H9 (cell line): Measurements from ENCODE around the gene BOD1. TPM values are rescaled to one million over a fixed set of nuclear protein-coding genes. Genes with fewer than 3 reads are reported as not detected.

Experiments
- DNase-seq: peaks from one replicate; pipeline ENCODE4 v3.0.0-alpha.2; 2017
- H2AFZ ChIP-seq: one replicate; pipeline ENCODE4 v1.6.1; 2013; ENCODE audit warnings: mild to moderate bottlenecking, low read length, control low read depth, moderate library complexity
- H2AK5ac ChIP-seq: 2 replicates; pipeline ENCODE4 v1.6.1; 2013; ENCODE audit warnings: low read length, control low read depth, mixed read lengths; ENCODE audit not compliant: insufficient read length
- H2BK120ac ChIP-seq: one replicate; pipeline ENCODE4 v1.6.1; 2013; ENCODE audit warnings: low read depth, mild to moderate bottlenecking, low read length, control low read depth, inconsistent platforms; ENCODE audit not compliant: poor library complexity, severe bottlenecking
- H2BK12ac ChIP-seq: 2 replicates; pipeline ENCODE4 v1.6.1; 2013; ENCODE audit warnings: low read length, control low read depth, mixed read lengths, low read depth; ENCODE audit not compliant: insufficient read length
- H2BK15ac ChIP-seq: 2 replicates; pipeline ENCODE4 v1.6.1; 2013; ENCODE audit warnings: low read depth, low read length, control low read depth
- H2BK20ac ChIP-seq: one replicate; pipeline ENCODE4 v1.6.1; 2013; ENCODE audit warnings: low read depth, mild to moderate bottlenecking, low read length, control low read depth, inconsistent platforms; ENCODE audit not compliant: poor library complexity, severe bottlenecking
- H2BK5ac ChIP-seq: 2 replicates; pipeline ENCODE4 v1.6.1; 2013; ENCODE audit warnings: low read length, control low read depth, mixed read lengths; ENCODE audit not compliant: insufficient read length
- H3K14ac ChIP-seq: 2 replicates; pipeline ENCODE4 v1.6.1; 2013; ENCODE audit warnings: low read length, control low read depth; ENCODE audit not compliant: insufficient read depth
- H3K18ac ChIP-seq: 2 replicates; pipeline ENCODE4 v1.6.1; 2013; ENCODE audit warnings: low read depth, mild to moderate bottlenecking, mixed read lengths, low read length, control low read depth; ENCODE audit not compliant: insufficient read length
- H3K23ac ChIP-seq: 2 replicates; pipeline ENCODE4 v1.6.1; 2013; ENCODE audit warnings: low read length, control low read depth, mixed read lengths, low read depth; ENCODE audit not compliant: insufficient read length
- H3K23me2 ChIP-seq: 2 replicates; pipeline ENCODE4 v1.6.1; 2013; ENCODE audit warnings: low read depth, mild to moderate bottlenecking, mixed read lengths, low read length, control low read depth; ENCODE audit not compliant: insufficient read length, poor library complexity, severe bottlenecking
- H3K27ac ChIP-seq: 2 replicates; pipeline ENCODE4 v1.5.1; 2013; ENCODE audit warnings: low read length, control low read depth, mixed read lengths, low read depth; ENCODE audit not compliant: insufficient read length
- H3K27me3 ChIP-seq: 2 replicates; pipeline ENCODE4 v1.6.1; 2013; ENCODE audit warnings: low read length, control low read depth, inconsistent platforms; ENCODE audit not compliant: insufficient read depth
- H3K4ac ChIP-seq: 2 replicates; pipeline ENCODE4 v1.6.1; 2013; ENCODE audit warnings: low read depth, mild to moderate bottlenecking, control low read depth, inconsistent platforms, low read length, moderate library complexity
- H3K4me1 ChIP-seq: 2 replicates; pipeline ENCODE4 v1.6.1; 2013; ENCODE audit warnings: low read length, control low read depth, inconsistent platforms; ENCODE audit not compliant: insufficient read depth
- H3K4me2 ChIP-seq: 2 replicates; pipeline ENCODE4 v1.6.1; 2013; ENCODE audit warnings: low read length, control low read depth, mixed read lengths; ENCODE audit not compliant: insufficient read length, insufficient read depth
- H3K56ac ChIP-seq: 2 replicates; pipeline ENCODE4 v1.6.1; 2013; ENCODE audit warnings: low read depth, mild to moderate bottlenecking, mixed read lengths, low read length, control low read depth; ENCODE audit not compliant: insufficient read length
- H3K79me1 ChIP-seq: 2 replicates; pipeline ENCODE4 v1.6.1; 2013; ENCODE audit warnings: low read depth, mild to moderate bottlenecking, moderate library complexity, low read length, control low read depth, inconsistent platforms; ENCODE audit not compliant: insufficient read depth, poor library complexity, severe bottlenecking
- H3K79me2 ChIP-seq: 2 replicates; pipeline ENCODE4 v1.6.1; 2013; ENCODE audit warnings: low read length, control low read depth, inconsistent platforms; ENCODE audit not compliant: insufficient read depth
- H3K9ac ChIP-seq: 2 replicates; pipeline ENCODE4 v1.6.1; 2013; ENCODE audit warnings: low read length, control low read depth, mixed read lengths; ENCODE audit not compliant: insufficient read length; ENCODE audit errors: extremely low read depth
- H3K9me3 ChIP-seq: one replicate; pipeline ENCODE4 v1.6.1; 2013; ENCODE audit warnings: low read depth, low read length, inconsistent platforms; ENCODE audit not compliant: control insufficient read depth
- H3T11ph ChIP-seq: one replicate; pipeline ENCODE4 v1.6.1; 2013; ENCODE audit warnings: mild to moderate bottlenecking, low read length, control low read depth, inconsistent platforms
- H4K20me1 ChIP-seq: one replicate; pipeline ENCODE4 v1.6.1; 2013; ENCODE audit not compliant: control insufficient read depth, insufficient read length, insufficient read depth
- H4K5ac ChIP-seq: 2 replicates; pipeline ENCODE4 v1.6.1; 2013; ENCODE audit warnings: low read depth, mild to moderate bottlenecking, mixed read lengths, low read length, control low read depth; ENCODE audit not compliant: insufficient read length
- H4K8ac ChIP-seq: replicated peaks from 2 replicates; pipeline ENCODE4 v1.6.1; 2013; ENCODE audit warnings: low read length, control low read depth, mixed read lengths, low read depth; ENCODE audit not compliant: insufficient read length
- H4K91ac ChIP-seq: 2 replicates; pipeline ENCODE4 v1.6.1; 2013; ENCODE audit warnings: low read depth, mild to moderate bottlenecking, moderate library complexity, mixed read lengths, low read length, control low read depth; ENCODE audit not compliant: insufficient read length
- H3K27ac Mint-ChIP-seq, 3 experiments: 2 replicates in 2 of 3; 3 replicates in 1 of 3; pipeline ENCODE4 v1.8.0; 2020 to 2021; ENCODE audit warnings: mixed read lengths in 3 of 3, mild to moderate bottlenecking in 1 of 3, moderate library complexity in 1 of 3
- H3K27me3 Mint-ChIP-seq: 2 replicates; pipeline ENCODE4 v1.8.0; 2021; ENCODE audit warnings: low read depth, mild to moderate bottlenecking, moderate library complexity, mixed read lengths
- H3K36me3 Mint-ChIP-seq, 3 experiments: 2 replicates in 2 of 3; 3 replicates in 1 of 3; pipeline ENCODE4 v1.8.0; 2020 to 2021; ENCODE audit warnings: low read depth in 3 of 3, mixed read lengths in 3 of 3; ENCODE audit not compliant: insufficient read depth in 1 of 3
- H3K4me1 Mint-ChIP-seq, 2 experiments: 2 replicates each; pipeline ENCODE4 v1.8.0; 2020; ENCODE audit warnings: mixed read lengths in 2 of 2
- H3K4me3 Mint-ChIP-seq, 2 experiments: 2 replicates in 1 of 2; 3 replicates in 1 of 2; pipeline ENCODE4 v1.8.0; 2020 to 2021; ENCODE audit warnings: mild to moderate bottlenecking in 2 of 2, mixed read lengths in 2 of 2, moderate library complexity in 1 of 2
- H3K9me3 Mint-ChIP-seq, 2 experiments: 2 replicates in 1 of 2; 3 replicates in 1 of 2; pipeline ENCODE4 v1.8.0; 2020; ENCODE audit warnings: mild to moderate bottlenecking in 2 of 2, mixed read lengths in 2 of 2, moderate library complexity in 1 of 2
- WGBS: extraction: QIAGEN DNeasy Blood & Tissue Kit; methylation state at CpG from one replicate; pipeline ENCODE4 v1.1.7; 2013; ENCODE audit warnings: missing lambda C conversion rate, low lambda C conversion rate, mixed read lengths; ENCODE audit not compliant: insufficient read length; ENCODE audit errors: extremely low coverage; 5-methylcytosine and 5-hydroxymethylcytosine counted together
- total RNA-seq: library from RNA; stranded (reverse); gene quantifications from 2 replicates; pipeline ENCODE4 v1.2.1, GENCODE V29; 2021
- TF ChIP-seq, protein P1 (sequence below): fragments of 200-600 bp; sonication (generic); conservative IDR thresholded peaks from 3 replicates; pipeline ENCODE4 v1.8.0; 2021; ENCODE audit warnings: antibody characterized with exemption, mild to moderate bottlenecking

Gene BOD1
- total RNA-seq, 1 experiment from 2014 or later: 121 TPM

DNA sequence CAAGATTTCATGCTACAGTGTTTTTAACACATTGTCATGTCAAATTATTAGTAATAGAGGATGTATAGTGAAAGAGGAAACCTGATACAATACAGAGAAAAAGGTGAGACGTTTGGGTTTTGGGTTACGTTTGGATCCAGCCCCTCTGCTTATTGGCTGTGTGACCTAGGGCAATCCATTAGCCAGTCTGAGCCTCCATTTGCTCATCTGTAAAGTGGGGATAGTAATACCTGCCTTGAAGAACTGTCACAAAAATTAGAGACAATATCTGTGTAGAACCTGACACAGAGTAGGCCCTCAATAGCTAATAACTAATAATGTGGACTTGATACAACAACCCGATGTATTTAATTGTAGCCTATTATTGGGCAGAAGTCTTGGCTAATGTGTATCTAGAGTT lies 4.3 kb upstream of the BOD1 start:
- H2BK12ac ChIP-seq: no peak overlapping the region
- no peak overlapping the region for H4K8ac ChIP-seq
- no peak overlapping the region for H3K14ac ChIP-seq
- no peak overlapping the region for H3K27ac ChIP-seq
- no peak overlapping the region for H3K18ac ChIP-seq
- H4K20me1 ChIP-seq: no peaks in the 10 kb centered on the region
- Mint-ChIP-seq H3K4me3 (no peak overlapping the region), H3K27ac (no peak overlapping the region), H3K4me1 (peaks cover 17 to 25% of the 10 kb centered on the region in 2 experiments), H3K27me3 (peaks cover under 1% of the 10 kb centered on the region; the same call in 1 of the 2 replicates), H3K9me3 (no peaks in the 10 kb centered on the region), H3K36me3 (no peaks in the 10 kb centered on the region)
- H2BK120ac ChIP-seq: no peak overlapping the region
- no peaks in the 10 kb centered on the region for H3K9me3 ChIP-seq
- no peak overlapping the region for H3K4ac ChIP-seq
- no peak overlapping the region for H2BK15ac ChIP-seq
- no peaks in the 10 kb centered on the region; the same call in 1 of the 2 replicates for H3K79me2 ChIP-seq
- DNase-seq: no peak
- no peak overlapping the region for H3K56ac ChIP-seq
- no peak overlapping the region for H2BK5ac ChIP-seq
- H3T11ph ChIP-seq: no peak overlapping the region
- no peak overlapping the region for H2BK20ac ChIP-seq
- TF ChIP-seq, protein P1, sequence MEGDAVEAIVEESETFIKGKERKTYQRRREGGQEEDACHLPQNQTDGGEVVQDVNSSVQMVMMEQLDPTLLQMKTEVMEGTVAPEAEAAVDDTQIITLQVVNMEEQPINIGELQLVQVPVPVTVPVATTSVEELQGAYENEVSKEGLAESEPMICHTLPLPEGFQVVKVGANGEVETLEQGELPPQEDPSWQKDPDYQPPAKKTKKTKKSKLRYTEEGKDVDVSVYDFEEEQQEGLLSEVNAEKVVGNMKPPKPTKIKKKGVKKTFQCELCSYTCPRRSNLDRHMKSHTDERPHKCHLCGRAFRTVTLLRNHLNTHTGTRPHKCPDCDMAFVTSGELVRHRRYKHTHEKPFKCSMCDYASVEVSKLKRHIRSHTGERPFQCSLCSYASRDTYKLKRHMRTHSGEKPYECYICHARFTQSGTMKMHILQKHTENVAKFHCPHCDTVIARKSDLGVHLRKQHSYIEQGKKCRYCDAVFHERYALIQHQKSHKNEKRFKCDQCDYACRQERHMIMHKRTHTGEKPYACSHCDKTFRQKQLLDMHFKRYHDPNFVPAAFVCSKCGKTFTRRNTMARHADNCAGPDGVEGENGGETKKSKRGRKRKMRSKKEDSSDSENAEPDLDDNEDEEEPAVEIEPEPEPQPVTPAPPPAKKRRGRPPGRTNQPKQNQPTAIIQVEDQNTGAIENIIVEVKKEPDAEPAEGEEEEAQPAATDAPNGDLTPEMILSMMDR: no peak
- H3K4me1 ChIP-seq: no peaks in the 10 kb centered on the region
- no peaks in the 10 kb centered on the region for H3K27me3 ChIP-seq
- no peaks in the 10 kb centered on the region for H3K23me2 ChIP-seq
- no peak overlapping the region for H3K9ac ChIP-seq
- WGBS: no CpG with 5 or more reads among the region's 3 CpGs
- H3K4me2 ChIP-seq: no peak overlapping the region
- no peak overlapping the region for H2AFZ ChIP-seq
- no peaks in the 10 kb centered on the region for H3K79me1 ChIP-seq
- H4K5ac ChIP-seq: no peak overlapping the region
- H3K23ac ChIP-seq: no peak overlapping the region
- no peak overlapping the region for H2AK5ac ChIP-seq
- no peak overlapping the region for H4K91ac ChIP-seq
